Left ventricle myocardium inferior (tissue), 1 donor: ENCODE results near the gene SIN3B. TPM values are rescaled to one million over a fixed set of nuclear protein-coding genes. Genes with fewer than 3 reads are reported as not detected.
A peak's percentile ranks its signal among the peaks of the same experiment; 100 is the strongest.

Experiments
- DNase-seq: peaks from one replicate; pipeline ENCODE4 v3.0.0-alpha.2; 2020
- H3K27ac ChIP-seq: fragments of 200-600 bp; replicated peaks from 2 replicates; pipeline ENCODE4 v1.8.0; 2021
- H3K27me3 ChIP-seq: fragments of 200-600 bp; 2 replicates; pipeline ENCODE4 v1.8.0; 2021; ENCODE audit warnings: low read depth
- H3K36me3 ChIP-seq: fragments of 200-600 bp; 2 replicates; pipeline ENCODE4 v1.8.0; 2021
- H3K4me1 ChIP-seq: fragments of 200-600 bp; 2 replicates; pipeline ENCODE4 v1.8.0; 2021
- H3K4me3 ChIP-seq: fragments of 200-600 bp; 2 replicates; pipeline ENCODE4 v1.8.0; 2021; ENCODE audit warnings: mild to moderate bottlenecking, moderate library complexity
- H3K9me3 ChIP-seq: fragments of 200-600 bp; replicated peaks from 2 replicates; pipeline ENCODE4 v1.8.0; 2021
- intact Hi-C: fragments of 100-400 bp; cut with micrococcal nuclease; formaldehyde crosslinking; loops from one replicate; pipeline ENCODE4 v1.11.0; 2022
- total RNA-seq: library from RNA; stranded (reverse); fragmentation: NEBNext Ultra II Directional; extraction: Animal tissue kit (Norgen Biotek cat#: 25700); gene quantifications from one replicate; pipeline ENCODE4 v1.2.1, GENCODE V29; 2021
- TF ChIP-seq, protein P1 (sequence below): fragments of 200-600 bp; IDR thresholded peaks from 2 replicates; pipeline ENCODE4 v1.8.0; 2021; ENCODE audit warnings: antibody characterized with exemption, mild to moderate bottlenecking, borderline replicate concordance
- donor health status: DM: no; HTN: yes; CAD: no; lungs with severe emphysema.

Gene SIN3B
- total RNA-seq, 1 donor from 2014 or later = 24.4 TPM

- intact Hi-C loops = no loop called here
- Histone ChIP-seq H3K27me3 (no peaks in the 10 kb centered on the region), H3K4me1 (peaks cover 8% of the 10 kb centered on the region), H3K27ac (no peak overlapping the region), H3K9me3 (peaks cover 14% of the 10 kb centered on the region), H3K36me3 (no peaks in the 10 kb centered on the region), H3K4me3 (no peak overlapping the region)
- TF ChIP-seq, protein P1, sequence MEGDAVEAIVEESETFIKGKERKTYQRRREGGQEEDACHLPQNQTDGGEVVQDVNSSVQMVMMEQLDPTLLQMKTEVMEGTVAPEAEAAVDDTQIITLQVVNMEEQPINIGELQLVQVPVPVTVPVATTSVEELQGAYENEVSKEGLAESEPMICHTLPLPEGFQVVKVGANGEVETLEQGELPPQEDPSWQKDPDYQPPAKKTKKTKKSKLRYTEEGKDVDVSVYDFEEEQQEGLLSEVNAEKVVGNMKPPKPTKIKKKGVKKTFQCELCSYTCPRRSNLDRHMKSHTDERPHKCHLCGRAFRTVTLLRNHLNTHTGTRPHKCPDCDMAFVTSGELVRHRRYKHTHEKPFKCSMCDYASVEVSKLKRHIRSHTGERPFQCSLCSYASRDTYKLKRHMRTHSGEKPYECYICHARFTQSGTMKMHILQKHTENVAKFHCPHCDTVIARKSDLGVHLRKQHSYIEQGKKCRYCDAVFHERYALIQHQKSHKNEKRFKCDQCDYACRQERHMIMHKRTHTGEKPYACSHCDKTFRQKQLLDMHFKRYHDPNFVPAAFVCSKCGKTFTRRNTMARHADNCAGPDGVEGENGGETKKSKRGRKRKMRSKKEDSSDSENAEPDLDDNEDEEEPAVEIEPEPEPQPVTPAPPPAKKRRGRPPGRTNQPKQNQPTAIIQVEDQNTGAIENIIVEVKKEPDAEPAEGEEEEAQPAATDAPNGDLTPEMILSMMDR = no peak
- DNase-seq = no peak
Observed at GRCh38 chr19:16820056-16820455, 9.1 kb upstream of the SIN3B start.

- no peak overlapping the region for H3K27ac ChIP-seq
- H3K36me3 ChIP-seq = no peaks in the 10 kb centered on the region
- TF ChIP-seq, protein P1 = no peak
- no peaks in the 10 kb centered on the region for H3K27me3 ChIP-seq
- DNase-seq = no peak
- peaks cover 18% of the 10 kb centered on the region for H3K4me1 ChIP-seq
- H3K4me3 ChIP-seq = no peak overlapping the region
- H3K9me3 ChIP-seq = peaks cover 4% of the 10 kb centered on the region
- intact Hi-C loops = no loop called here
Observed at GRCh38 chr19:16821081-16821480, 8.1 kb upstream of the SIN3B start.

- Histone ChIP-seq H3K36me3 (no peaks in the 10 kb centered on the region), H3K9me3 (no peaks in the 10 kb centered on the region), H3K27me3 (no peaks in the 10 kb centered on the region), H3K4me1 (peaks cover 20% of the 10 kb centered on the region), H3K27ac (no peak overlapping the region), H3K4me3 (no peak overlapping the region)
- no peak for DNase-seq
- TF ChIP-seq, protein P1 = no peak
- intact Hi-C loops = no loop called here
Observed at GRCh38 chr19:16822648-16823047, 6.5 kb upstream of the SIN3B start.

- no peak for DNase-seq
- Histone ChIP-seq H3K27ac (peak overlapping the region; percentile 78), H3K27me3 (no peaks in the 10 kb centered on the region), H3K4me1 (peaks cover 25% of the 10 kb centered on the region), H3K36me3 (no peaks in the 10 kb centered on the region), H3K9me3 (no peaks in the 10 kb centered on the region), H3K4me3 (peak overlapping the region; percentile 58)
- TF ChIP-seq, protein P1 = no peak
- intact Hi-C loops = no loop called here
Observed at GRCh38 chr19:16824658-16825311, 4.4 kb upstream of the SIN3B start.

DNA sequence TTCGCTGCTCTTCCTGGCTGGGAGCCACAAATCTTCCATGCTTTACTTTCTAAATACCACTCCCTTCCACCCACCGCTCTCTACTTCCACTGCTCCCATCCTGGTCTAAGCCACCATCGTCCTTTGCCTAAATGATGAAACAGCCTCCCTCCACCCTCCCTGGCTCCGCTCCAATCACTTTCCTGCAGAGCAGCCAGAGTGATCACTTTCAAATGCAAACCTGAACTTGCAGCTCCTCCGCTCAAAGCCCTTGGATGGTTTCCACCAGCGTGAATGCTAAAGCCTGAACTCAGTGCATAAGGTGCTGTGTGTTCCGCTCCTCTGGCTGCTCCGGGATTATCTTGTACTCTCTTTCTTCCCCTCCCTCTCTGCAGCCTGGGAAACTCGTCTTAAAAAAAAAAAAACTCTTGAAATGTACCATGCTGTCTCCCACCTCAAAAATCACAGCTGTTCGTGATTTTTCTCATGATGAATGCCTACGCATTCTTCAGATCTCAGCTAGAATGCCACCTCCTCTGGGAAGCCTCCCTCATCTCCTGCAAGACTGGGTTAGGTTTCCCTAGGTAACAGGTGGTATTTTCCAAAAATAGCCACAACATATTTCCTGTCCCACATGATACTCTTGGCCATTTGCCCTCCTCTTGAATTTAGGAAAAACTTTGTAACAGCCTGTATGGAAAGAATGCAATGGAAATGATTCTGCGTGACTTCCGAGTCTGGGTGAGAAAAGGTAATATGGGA is 3.7 kb upstream of the SIN3B start:
- H3K36me3 ChIP-seq = no peaks in the 10 kb centered on the region
- H3K27me3 ChIP-seq = no peaks in the 10 kb centered on the region
- peaks cover 32% of the 10 kb centered on the region for H3K4me1 ChIP-seq
- peak; percentile 58 for DNase-seq
- intact Hi-C loops = no loop called here
- H3K9me3 ChIP-seq = no peaks in the 10 kb centered on the region
- TF ChIP-seq, protein P1 = no peak
- peak overlapping the region; percentile 58 for H3K4me3 ChIP-seq
- peak overlapping the region; percentile 78 for H3K27ac ChIP-seq
